Ovary (tissue), 3 donors: ENCODE measurements around the gene SOX6.

ENCODE experiments used
- CTCF ChIP-seq, 3 donors: fragments of 450-650 bp in 2 of 3; fragments of 200-600 bp in 1 of 3; IDR thresholded peaks; one replicate each; pipeline versions ENCODE4 v1.5.1 to v1.8.0; 2016 to 2022; ENCODE audit warnings: antibody characterized with exemption in 3 of 3, mild to moderate bottlenecking in 1 of 3
- EP300 ChIP-seq: sonication (generic); formaldehyde crosslinking; IDR thresholded peaks from one replicate; pipeline ENCODE4 v1.6.1; 2017; ENCODE audit warnings: antibody characterized with exemption
- POLR2A ChIP-seq: fragments of 450-650 bp; IDR thresholded peaks from one replicate; pipeline ENCODE4 v1.6.1; 2017; ENCODE audit warnings: antibody characterized with exemption, mild to moderate bottlenecking, moderate library complexity
- donor health status: DM: no; HTN: no; CAD: no.

- no peak for TF ChIP-seq CTCF (IDR thresholded peaks at IDR 0.05)
- no peak for TF ChIP-seq POLR2A
- TF ChIP-seq EP300 = no peak
These were observed 47.1 kb upstream of the SOX6 start for GRCh38 chr11:16403448-16403803.
